Measurements from ENCODE around the gene ACTR1B. TPM values are rescaled to one million over a fixed set of nuclear protein-coding genes. Genes with fewer than 3 reads are reported as not detected.

The ACTR1B gene
- total RNA-seq, 1 experiment from 2014 or later, result 58.2 TPM

GRCh38 chr2:97662386-97662894, 1.4 kb downstream of the ACTR1B start (continued):
- TF ChIP-seq, protein P1, sequence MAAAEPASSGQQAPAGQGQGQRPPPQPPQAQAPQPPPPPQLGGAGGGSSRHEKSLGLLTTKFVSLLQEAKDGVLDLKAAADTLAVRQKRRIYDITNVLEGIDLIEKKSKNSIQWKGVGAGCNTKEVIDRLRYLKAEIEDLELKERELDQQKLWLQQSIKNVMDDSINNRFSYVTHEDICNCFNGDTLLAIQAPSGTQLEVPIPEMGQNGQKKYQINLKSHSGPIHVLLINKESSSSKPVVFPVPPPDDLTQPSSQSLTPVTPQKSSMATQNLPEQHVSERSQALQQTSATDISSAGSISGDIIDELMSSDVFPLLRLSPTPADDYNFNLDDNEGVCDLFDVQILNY (CRISPR knock-in tag; IDR thresholded peaks at IDR 0.05), result no peak
- TF ChIP-seq FOXP1 (CRISPR knock-in tag; IDR thresholded peaks at IDR 0.05; ENCODE audit: borderline replicate concordance), result no peak

DNA sequence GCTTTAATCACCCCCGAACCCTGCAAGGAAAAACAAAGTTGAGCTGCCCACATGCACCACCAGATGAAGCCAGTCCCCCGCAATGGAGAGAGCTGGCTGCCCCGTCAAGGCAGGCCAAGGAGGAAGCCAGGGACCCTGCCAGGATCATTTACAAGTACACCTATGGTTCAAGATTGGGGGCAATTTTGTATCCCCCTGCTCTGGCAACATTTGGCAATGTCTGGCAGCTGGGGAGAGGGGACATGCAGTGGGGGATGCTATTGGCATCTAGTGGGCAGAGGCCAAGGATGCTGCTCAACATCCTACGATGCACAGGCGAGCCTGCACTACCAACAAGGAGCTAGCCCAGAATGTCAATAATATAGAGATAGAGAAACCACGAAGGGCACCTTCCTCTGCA, 1.9 kb downstream of the ACTR1B start:
- CTCF ChIA-PET, result interaction anchor here (0.9 to 5.0 kb wide), 5 partner anchors 11 to 87 kb away, joined by 6 to 99 read pairs (median 13); partner anchors contain the start of gene COX5B

GRCh38 chr2:97660775-97661389, 3.0 kb downstream of the ACTR1B start:
- ChIA-PET CTCF (interaction anchor here (0.9 to 5.0 kb wide), 4 partner anchors 10 to 70 kb away, joined by 3 to 99 read pairs (median 4); no protein-coding TSS in a partner anchor), POLR2A (interaction anchor here (1.3 to 2.5 kb wide), 2 partner anchors 10 to 15 kb away, joined by 3 to 13 read pairs; partner anchors contain the start of gene COX5B)
- ATAC-seq (no peak), DNase-seq (ENCODE audit: low spot score) (no peak)
- Mint-ChIP-seq H3K36me3 (peaks cover 27% of the 10 kb centered on the region), H3K27ac (no peak overlapping the region), H3K27me3 (ENCODE audit: low read depth) (no peaks in the 10 kb centered on the region), H3K4me3 (no peak overlapping the region), H3K9me3 (no peaks in the 10 kb centered on the region), H3K4me1 (peaks cover 26% of the 10 kb centered on the region)
- TF ChIP-seq TCF7 (CRISPR knock-in tag; IDR thresholded peaks at IDR 0.05; ENCODE audit: low read depth), result no peak
- TF ChIP-seq RORB (CRISPR knock-in tag; IDR thresholded peaks at IDR 0.05), result no peak
- TF ChIP-seq, protein P2, sequence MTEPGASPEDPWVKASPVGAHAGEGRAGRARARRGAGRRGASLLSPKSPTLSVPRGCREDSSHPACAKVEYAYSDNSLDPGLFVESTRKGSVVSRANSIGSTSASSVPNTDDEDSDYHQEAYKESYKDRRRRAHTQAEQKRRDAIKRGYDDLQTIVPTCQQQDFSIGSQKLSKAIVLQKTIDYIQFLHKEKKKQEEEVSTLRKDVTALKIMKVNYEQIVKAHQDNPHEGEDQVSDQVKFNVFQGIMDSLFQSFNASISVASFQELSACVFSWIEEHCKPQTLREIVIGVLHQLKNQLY (CRISPR knock-in tag; IDR thresholded peaks at IDR 0.05), result no peak
- TF ChIP-seq, protein P3, sequence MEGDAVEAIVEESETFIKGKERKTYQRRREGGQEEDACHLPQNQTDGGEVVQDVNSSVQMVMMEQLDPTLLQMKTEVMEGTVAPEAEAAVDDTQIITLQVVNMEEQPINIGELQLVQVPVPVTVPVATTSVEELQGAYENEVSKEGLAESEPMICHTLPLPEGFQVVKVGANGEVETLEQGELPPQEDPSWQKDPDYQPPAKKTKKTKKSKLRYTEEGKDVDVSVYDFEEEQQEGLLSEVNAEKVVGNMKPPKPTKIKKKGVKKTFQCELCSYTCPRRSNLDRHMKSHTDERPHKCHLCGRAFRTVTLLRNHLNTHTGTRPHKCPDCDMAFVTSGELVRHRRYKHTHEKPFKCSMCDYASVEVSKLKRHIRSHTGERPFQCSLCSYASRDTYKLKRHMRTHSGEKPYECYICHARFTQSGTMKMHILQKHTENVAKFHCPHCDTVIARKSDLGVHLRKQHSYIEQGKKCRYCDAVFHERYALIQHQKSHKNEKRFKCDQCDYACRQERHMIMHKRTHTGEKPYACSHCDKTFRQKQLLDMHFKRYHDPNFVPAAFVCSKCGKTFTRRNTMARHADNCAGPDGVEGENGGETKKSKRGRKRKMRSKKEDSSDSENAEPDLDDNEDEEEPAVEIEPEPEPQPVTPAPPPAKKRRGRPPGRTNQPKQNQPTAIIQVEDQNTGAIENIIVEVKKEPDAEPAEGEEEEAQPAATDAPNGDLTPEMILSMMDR (IDR thresholded peaks at IDR 0.05), result no peak
- no peak for TF ChIP-seq SMAD3 (CRISPR knock-in tag; IDR thresholded peaks at IDR 0.05; ENCODE audit: borderline replicate concordance)
- TF ChIP-seq GABPB1 (CRISPR knock-in tag; IDR thresholded peaks at IDR 0.05), result no peak
- no peak for TF ChIP-seq NR3C1 (CRISPR knock-in tag; conservative IDR thresholded peaks at IDR 0.05; ENCODE audit: low read depth)
- TF ChIP-seq FOXP1 (CRISPR knock-in tag; IDR thresholded peaks at IDR 0.05; ENCODE audit: borderline replicate concordance), result no peak
- TF ChIP-seq NR2C2 (CRISPR knock-in tag; IDR thresholded peaks at IDR 0.05), result no peak
- TF ChIP-seq, protein P4, sequence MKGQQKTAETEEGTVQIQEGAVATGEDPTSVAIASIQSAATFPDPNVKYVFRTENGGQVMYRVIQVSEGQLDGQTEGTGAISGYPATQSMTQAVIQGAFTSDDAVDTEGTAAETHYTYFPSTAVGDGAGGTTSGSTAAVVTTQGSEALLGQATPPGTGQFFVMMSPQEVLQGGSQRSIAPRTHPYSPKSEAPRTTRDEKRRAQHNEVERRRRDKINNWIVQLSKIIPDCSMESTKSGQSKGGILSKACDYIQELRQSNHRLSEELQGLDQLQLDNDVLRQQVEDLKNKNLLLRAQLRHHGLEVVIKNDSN (CRISPR knock-in tag; IDR thresholded peaks at IDR 0.05), result no peak

More for the DNA sequence above, 1.9 kb downstream of the ACTR1B start:
- no peak for DNase-seq (ENCODE audit: low spot score)
- ATAC-seq, result no peak
- peak overlapping the region; percentile 93 for H3K4me3 Mint-ChIP-seq
- POLR2A ChIA-PET, result interaction anchor here (1.0 to 2.5 kb wide), 2 partner anchors 12 to 16 kb away, joined by 3 to 13 read pairs; partner anchors contain the start of gene COX5B
- no peaks in the 10 kb centered on the region for H3K9me3 Mint-ChIP-seq
- H3K36me3 Mint-ChIP-seq, result peaks cover 20% of the 10 kb centered on the region
- H3K4me1 Mint-ChIP-seq, result peaks cover 26% of the 10 kb centered on the region
- peak overlapping the region; percentile 36 for H3K27ac Mint-ChIP-seq
- TF ChIP-seq, protein P5, sequence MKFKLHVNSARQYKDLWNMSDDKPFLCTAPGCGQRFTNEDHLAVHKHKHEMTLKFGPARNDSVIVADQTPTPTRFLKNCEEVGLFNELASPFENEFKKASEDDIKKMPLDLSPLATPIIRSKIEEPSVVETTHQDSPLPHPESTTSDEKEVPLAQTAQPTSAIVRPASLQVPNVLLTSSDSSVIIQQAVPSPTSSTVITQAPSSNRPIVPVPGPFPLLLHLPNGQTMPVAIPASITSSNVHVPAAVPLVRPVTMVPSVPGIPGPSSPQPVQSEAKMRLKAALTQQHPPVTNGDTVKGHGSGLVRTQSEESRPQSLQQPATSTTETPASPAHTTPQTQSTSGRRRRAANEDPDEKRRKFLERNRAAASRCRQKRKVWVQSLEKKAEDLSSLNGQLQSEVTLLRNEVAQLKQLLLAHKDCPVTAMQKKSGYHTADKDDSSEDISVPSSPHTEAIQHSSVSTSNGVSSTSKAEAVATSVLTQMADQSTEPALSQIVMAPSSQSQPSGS (CRISPR knock-in tag; IDR thresholded peaks at IDR 0.05; ENCODE audit: borderline replicate concordance, low read depth), result no peak
- TF ChIP-seq ZNF425 (CRISPR knock-in tag; conservative IDR thresholded peaks at IDR 0.05), result no peak
- no peaks in the 10 kb centered on the region for H3K27me3 Mint-ChIP-seq (ENCODE audit: low read depth)

Measured in WTC11 (cell line).